CD4-positive, alpha-beta T cell treated with Interleukin-10 for 1 hour (primary cell): ENCODE results near the gene TAPBP.
"Not testable (repeated sequence)": the region's sequence is repeated elsewhere in the genome, so short reads cannot be mapped to it uniquely, and the experiment has no call there.

ENCODE experiments used
- DNase-seq: peaks from one replicate; pipeline ENCODE4 v3.0.0-alpha.2; 2020

The TAPBP gene

DNA sequence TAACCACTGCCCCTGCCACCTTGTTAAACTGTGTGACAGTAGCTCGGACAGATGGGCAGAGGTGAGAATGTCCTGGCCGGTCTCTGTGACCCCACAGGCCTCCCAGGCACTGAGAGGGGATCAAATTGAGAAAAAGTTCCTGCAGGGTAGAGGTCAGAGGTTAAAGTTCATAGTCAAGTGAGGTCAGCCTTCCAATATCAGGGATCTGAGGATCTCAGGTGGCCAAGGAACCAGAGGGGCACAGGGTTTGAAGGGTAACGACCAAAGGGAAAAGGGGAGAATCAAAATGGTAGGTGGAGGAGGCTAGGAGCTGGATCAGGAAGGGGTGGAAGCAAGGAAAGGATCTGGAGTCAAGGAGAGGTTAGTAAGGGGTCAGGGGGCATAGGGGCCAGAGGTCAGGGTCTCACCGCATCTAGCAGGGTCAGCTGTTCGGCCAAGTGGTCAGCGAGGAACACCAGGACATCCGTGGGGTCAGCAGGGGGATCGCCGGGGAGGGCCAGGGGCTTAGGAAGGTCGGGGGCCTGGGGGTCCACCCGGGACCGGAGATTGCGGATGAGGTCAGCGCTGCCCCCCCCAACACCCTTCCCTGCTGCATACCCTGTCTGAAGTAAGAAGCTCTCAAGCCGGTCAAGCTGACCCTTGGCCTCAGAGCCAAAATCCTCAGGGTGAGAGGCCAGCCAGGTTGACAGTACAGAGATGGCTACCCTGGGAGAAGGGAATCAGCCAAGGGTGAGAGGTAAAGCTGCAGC lies 18.1 kb downstream of the TAPBP start:
- DNase-seq: no peak

- no peak for DNase-seq
Observed at GRCh38 chr6:33294086-33294823, 19.6 kb downstream of the TAPBP start.

DNA sequence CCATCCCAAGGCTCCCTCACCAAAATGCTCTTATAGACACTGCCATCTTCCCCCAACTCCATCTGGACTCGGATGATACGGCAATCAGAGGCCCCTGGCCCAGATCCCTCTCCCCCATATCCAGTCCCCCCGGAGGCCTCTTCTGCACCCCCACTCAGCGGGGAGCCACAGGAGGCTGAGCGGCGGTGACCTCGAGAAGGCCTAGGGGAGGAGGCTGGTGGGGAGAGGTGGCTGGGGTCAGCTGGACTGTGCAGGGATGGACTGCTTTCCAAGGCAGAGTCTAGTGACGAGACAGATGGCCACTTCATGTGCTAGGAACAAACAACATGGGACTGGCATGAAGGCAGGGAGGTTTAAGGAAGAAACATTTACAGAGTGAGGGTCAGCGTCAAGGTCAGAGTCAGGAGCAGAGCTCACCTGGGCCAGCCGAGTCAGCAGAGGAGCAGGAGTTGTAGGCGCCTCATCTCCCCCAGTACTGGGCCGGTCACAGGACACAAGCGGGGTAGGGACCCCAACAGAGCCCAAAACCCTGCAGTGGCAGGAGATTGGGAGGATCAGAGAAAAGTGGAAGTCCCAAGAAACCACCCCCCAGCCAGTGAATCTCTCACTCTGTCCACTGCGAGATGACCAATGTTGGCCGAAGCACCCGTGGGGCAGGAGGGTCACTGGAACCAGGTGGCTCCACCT lies 20.7 kb downstream of the TAPBP start:
- no peak for DNase-seq

DNA sequence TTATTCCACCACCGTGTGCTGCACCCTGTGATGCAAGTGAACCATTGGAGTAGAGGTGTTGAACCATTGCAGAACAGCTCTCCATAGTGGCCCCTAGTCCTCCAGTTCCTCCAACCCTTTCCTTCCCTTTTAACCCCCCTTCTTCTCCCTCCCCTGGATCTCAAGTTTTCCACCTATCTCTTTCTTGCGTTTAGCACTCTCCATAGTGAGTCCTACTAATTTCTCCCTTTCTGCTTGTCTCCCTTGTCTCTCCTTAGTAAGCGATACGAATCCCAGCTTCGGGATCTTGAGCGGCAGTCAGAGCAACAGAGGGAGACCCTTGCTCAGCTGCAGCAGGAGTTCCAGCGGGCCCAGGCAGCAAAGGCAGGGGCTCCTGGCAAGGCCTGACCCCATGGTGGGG lies 23.4 kb downstream of the TAPBP start:
- no peak for DNase-seq

DNA sequence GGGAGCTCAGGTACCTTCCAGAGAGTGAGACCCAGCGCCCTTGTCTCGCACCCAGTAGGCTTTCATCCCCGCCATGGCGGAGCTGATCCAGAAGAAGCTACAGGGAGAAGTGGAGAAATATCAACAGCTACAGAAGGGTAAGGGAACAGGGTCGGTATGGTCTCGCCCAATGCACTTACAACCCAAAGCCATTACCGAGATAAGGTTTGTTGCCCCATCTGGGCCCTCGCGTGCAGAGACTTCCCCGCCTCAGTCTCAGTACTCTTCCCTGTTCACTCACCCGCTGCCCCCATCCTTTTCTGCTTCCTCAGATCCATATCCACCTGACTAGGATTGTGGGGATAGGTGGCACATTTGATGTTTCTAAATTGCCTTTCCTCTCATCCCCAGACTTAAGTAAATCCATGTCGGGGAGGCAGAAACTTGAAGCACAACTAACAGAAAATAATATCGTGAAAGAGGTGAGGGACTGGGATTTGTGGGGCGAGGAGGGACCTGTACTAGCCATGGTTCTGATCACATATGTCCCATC lies 24.0 kb downstream of the TAPBP start:
- no peak for DNase-seq

- DNase-seq: peak; percentile 90
Observed at GRCh38 chr6:33288921-33289783, 24.7 kb downstream of the TAPBP start, which contains the start of the genes PFDN6 and WDR46. PFDN6 (plus strand) TSS chr6:33289601; CDS start chr6:33289857, 256 bp downstream. WDR46 (minus strand) TSS chr6:33289239; CDS start chr6:33289170, 69 bp downstream.

DNA sequence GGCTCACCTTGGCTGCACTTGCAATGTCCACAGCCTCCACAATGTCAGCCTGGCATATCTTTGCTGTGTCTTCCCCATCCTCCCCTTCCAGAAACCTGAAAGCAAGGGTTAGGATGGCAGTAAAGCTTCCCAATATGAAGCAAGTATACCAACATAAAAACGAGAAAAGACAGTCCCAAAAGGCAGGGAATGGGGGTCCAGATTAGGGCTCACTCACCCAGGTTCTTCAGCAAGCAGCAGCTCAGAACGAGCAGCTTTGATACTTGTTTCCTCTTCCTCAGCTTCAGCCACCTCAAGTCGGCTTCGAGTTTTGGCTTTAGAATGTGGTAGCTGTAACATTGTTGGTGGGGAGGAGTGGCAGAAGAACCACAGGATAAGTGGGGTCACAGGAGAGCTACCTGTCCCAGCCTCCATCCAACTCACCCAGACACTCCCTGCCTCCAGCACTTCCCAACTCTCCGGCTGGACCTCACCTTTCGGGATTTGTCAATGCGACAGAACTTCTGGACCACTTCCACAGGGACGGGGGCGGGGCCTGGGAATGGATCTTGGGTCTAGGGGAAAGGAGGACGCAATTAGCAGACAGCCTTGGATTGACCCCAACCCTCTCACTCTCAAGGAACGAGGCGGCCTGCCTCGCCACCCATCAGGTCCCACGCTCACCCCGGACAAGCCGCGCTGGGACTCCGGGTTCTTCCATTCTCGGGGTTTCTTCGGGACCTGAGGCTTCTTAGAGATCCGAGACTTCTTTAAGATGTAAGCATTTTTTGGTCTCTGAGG lies 25.5 kb downstream of the TAPBP start:
- DNase-seq: no peak

GRCh38 chr6:33286946-33287914 lies 26.6 kb downstream of the TAPBP start:
- no peak for DNase-seq

- DNase-seq: not testable (repeated sequence)
Observed at GRCh38 chr6:33285214-33285613, 28.7 kb downstream of the TAPBP start.

- no peak for DNase-seq
Observed at GRCh38 chr6:33280539-33280938, 33.3 kb downstream of the TAPBP start.

DNA sequence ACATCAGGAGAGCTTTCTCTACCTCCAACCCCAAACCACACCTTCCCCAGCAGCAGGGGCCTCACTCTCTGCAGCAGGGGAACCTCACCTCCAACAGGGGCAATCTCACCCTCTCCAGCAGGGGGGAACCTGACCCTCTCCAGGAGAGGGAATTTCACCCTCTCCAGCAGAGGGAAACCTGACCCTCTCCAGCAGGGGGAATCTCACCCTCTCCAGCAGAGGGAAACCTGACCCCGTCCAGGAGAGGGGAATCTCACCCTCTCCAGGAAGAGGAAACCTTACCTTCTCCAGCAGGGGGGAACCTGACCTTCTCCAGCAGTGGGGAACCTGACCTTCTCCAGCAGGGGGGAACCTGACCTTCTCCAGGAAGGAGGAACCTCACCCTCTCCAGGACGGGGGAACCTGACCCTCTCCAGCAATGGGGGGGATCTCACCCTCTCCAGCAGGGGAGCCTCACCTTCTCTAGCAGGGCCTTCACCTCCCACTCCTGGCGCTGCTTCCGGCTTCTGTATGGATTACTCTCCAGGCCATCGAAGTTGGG lies 33.8 kb downstream of the TAPBP start:
- no peak for DNase-seq

DNA sequence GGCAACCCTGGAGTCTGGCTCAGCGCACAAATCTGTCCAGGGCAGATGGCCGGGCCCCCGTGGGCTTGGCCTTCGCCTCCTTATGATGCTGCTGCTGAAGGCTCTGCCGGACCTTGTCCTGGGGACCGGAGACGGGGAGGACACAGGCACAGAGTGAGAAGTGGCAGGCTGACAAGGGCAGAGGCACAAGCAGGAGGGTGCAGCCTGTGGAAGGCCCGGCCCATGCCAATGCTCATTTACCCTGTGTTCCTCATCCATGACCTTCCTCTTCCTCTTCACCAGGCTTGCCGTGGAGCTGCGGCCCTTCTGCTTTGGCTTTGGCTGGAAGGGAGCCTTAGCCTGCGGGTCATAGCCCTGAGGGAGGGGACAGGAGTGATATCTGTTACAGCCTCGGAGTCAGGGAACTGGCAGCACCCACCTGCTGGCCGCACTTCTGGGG lies 34.6 kb downstream of the TAPBP start:
- DNase-seq: no peak

DNA sequence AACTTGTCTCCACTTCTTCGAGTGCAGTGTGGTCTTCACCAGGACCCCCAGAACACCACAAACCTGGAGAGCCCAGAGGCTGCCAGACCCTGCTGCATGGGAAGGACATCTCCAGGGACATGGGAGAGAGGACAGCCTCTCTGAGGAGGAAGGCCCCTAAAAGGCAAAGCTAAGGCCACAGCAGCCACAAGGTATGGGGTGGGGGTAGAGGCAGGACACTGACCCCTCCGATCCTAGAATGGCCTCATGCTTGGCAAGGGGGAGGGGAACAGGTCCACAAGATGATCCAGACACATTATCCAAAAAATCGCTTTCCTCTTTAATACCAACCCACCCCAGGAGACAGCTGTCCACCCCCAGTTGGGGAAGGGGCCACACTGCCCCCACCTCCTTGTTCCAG lies 35.1 kb downstream of the TAPBP start:
- no peak for DNase-seq

DNA sequence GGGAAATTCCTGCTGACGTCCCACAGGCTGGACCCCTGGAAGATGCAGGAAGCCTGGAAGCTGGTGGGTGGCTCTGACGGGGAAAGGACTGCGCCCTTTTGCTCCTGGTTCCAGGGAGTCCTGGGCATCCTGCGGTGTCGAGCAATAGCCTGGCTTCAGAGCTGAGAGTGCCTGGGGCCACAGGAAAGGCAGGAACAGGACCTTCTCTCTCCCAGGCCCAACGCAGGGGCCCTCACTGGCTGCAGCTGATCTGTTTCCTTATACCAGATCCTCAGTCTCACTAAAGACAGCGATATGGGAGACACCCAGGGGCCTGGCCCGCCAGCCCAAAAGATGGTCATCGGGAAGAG lies 35.5 kb downstream of the TAPBP start:
- DNase-seq: no peak

GRCh38 chr6:33277663-33278391 lies 36.1 kb downstream of the TAPBP start:
- peak; percentile 42 for DNase-seq

GRCh38 chr6:33276864-33277662 lies 36.8 kb downstream of the TAPBP start, which contains the start of gene B3GALT4:
B3GALT4 (plus strand) TSS chr6:33277123; CDS start chr6:33277420, 297 bp downstream.
- peak; percentile 77 for DNase-seq

DNA sequence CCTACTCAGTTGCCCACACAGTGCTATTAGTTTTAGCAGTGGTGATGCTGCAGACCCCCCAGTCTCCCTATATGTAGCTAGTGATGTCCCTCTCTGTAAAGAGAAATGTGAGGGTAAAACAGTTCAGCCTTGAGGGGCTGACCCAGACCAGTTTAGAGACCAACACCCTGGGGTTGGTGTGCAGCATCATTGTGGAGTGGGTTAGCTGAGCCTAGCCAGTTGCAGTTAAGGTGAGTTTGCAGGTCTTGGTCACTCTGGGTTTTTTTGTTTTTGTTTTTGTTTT lies 37.4 kb downstream of the TAPBP start:
- no peak for DNase-seq

- DNase-seq: not testable (repeated sequence)
Observed at GRCh38 chr6:33275795-33276580, 37.9 kb downstream of the TAPBP start.
